Measurements from ENCODE around the gene GTF2A1.

Gene GTF2A1

GRCh38 chr14:81172881-81173280 is 47.9 kb downstream of the GTF2A1 start:
- DNase-seq: no peak

- DNase-seq: no peak
These were observed 48.4 kb downstream of the GTF2A1 start for GRCh38 chr14:81172353-81172752.

GRCh38 chr14:81170829-81171195 is 49.9 kb downstream of the GTF2A1 start:
- DNase-seq: no peak

GRCh38 chr14:81170104-81170828 is 50.5 kb downstream of the GTF2A1 start:
- peak; percentile 83 for DNase-seq

- DNase-seq: no peak
These were observed 51.1 kb downstream of the GTF2A1 start for GRCh38 chr14:81169711-81170103.

- DNase-seq: no peak
These were observed 51.5 kb downstream of the GTF2A1 start for GRCh38 chr14:81169267-81169666.

GRCh38 chr14:81166121-81166520 is 54.6 kb downstream of the GTF2A1 start:
- DNase-seq: no peak

GRCh38 chr14:81165188-81165587 is 55.6 kb downstream of the GTF2A1 start:
- DNase-seq: no peak

GRCh38 chr14:81164167-81164774 is 56.5 kb downstream of the GTF2A1 start:
- peak; percentile 74 for DNase-seq

GRCh38 chr14:81162941-81163340 is 57.8 kb downstream of the GTF2A1 start:
- DNase-seq: no peak

- DNase-seq: no peak
These were observed 59.0 kb downstream of the GTF2A1 start for GRCh38 chr14:81161749-81162148.

GRCh38 chr14:81161088-81161487 is 59.7 kb downstream of the GTF2A1 start:
- no peak for DNase-seq

GRCh38 chr14:81157431-81157830 is 63.3 kb downstream of the GTF2A1 start:
- no peak for DNase-seq

- no peak for DNase-seq
These were observed 67.6 kb downstream of the GTF2A1 start for GRCh38 chr14:81153187-81153586.

GRCh38 chr14:81148635-81149034 is 72.1 kb downstream of the GTF2A1 start:
- DNase-seq: no peak

GRCh38 chr14:81147140-81147897 is 73.4 kb downstream of the GTF2A1 start:
- DNase-seq: no peak

GRCh38 chr14:81144824-81145603 is 75.7 kb downstream of the GTF2A1 start:
- DNase-seq: no peak

GRCh38 chr14:81143793-81144192 is 77.0 kb downstream of the GTF2A1 start:
- no peak for DNase-seq

- DNase-seq: no peak
These were observed 79.3 kb downstream of the GTF2A1 start for GRCh38 chr14:81141426-81141825.

- DNase-seq: no peak
These were observed 82.3 kb downstream of the GTF2A1 start for GRCh38 chr14:81138429-81138828.

GRCh38 chr14:81137316-81137715 is 83.4 kb downstream of the GTF2A1 start:
- DNase-seq: no peak

GRCh38 chr14:81133400-81133799 is 87.4 kb downstream of the GTF2A1 start:
- DNase-seq: no peak

GRCh38 chr14:81132468-81132867 is 88.3 kb downstream of the GTF2A1 start:
- DNase-seq: peak; percentile 23
